GM12891 (cell line): ENCODE results near the gene YTHDF1.

ENCODE experiments used
- POLR2A ChIP-seq: IDR thresholded peaks from 2 replicates; pipeline ENCODE4 v1.6.1; 2011; ENCODE audit warnings: low read depth, low read length, control low read depth
- POLR2AphosphoS5 ChIP-seq: IDR thresholded peaks from 2 replicates; pipeline ENCODE4 v1.6.1; 2011; ENCODE audit warnings: low read depth, low read length, control low read depth
- TAF1 ChIP-seq: IDR thresholded peaks from 2 replicates; pipeline ENCODE4 v1.6.1; 2011; ENCODE audit warnings: low read depth, low read length, control low read depth

- TF ChIP-seq POLR2A (no peak), POLR2AphosphoS5 (no peak), TAF1 (no peak)
Measured at GRCh38 chr20:63230800-63231268, 14.9 kb upstream of the YTHDF1 start.
